Immature natural killer cell (primary cell): ENCODE data around the gene SLC45A1. TPM values are rescaled to one million over a fixed set of nuclear protein-coding genes. Genes with fewer than 3 reads are reported as not detected.
A peak's percentile ranks its signal among the peaks of the same experiment; 100 is the strongest.

Experiments used
- DNase-seq, 3 donors: peaks; one replicate each; pipeline ENCODE4 v3.0.0; 2022; ENCODE audit warnings: mixed read lengths in 1 of 3
- H3K27ac Mint-ChIP-seq, 6 donors: one replicate each; pipeline ENCODE4 v1.8.0; 2020; ENCODE audit warnings: mixed read lengths in 6 of 6, mild to moderate bottlenecking in 5 of 6, inconsistent platforms in 4 of 6, moderate library complexity in 3 of 6
- H3K27me3 Mint-ChIP-seq, 3 donors: one replicate each; pipeline ENCODE4 v1.8.0; 2020 to 2021; ENCODE audit warnings: low read depth in 3 of 3, mild to moderate bottlenecking in 3 of 3, mixed read lengths in 3 of 3, moderate library complexity in 3 of 3, inconsistent platforms in 1 of 3
- H3K36me3 Mint-ChIP-seq, 3 donors: one replicate each; pipeline ENCODE4 v1.8.0; 2020; ENCODE audit warnings: mixed read lengths in 3 of 3, inconsistent platforms in 2 of 3, mild to moderate bottlenecking in 2 of 3
- H3K4me1 Mint-ChIP-seq, 2 donors: one replicate each; pipeline ENCODE4 v1.8.0; 2020; ENCODE audit warnings: inconsistent platforms in 2 of 2, mild to moderate bottlenecking in 2 of 2, mixed read lengths in 2 of 2, moderate library complexity in 1 of 2
- H3K4me3 Mint-ChIP-seq, 5 donors: one replicate each; pipeline ENCODE4 v1.8.0; 2020; ENCODE audit warnings: mild to moderate bottlenecking in 5 of 5, mixed read lengths in 5 of 5, inconsistent platforms in 3 of 5, moderate library complexity in 3 of 5
- H3K9me3 Mint-ChIP-seq, 6 donors: one replicate each; pipeline ENCODE4 v1.8.0; 2020; ENCODE audit warnings: mild to moderate bottlenecking in 6 of 6, mixed read lengths in 6 of 6, inconsistent platforms in 4 of 6, moderate library complexity in 3 of 6
- polyA plus RNA-seq, 3 donors: library from polyadenylated mRNA; unstranded; fragments of 300-500 nt; fragmentation: Illumina TruSeq; gene quantifications; one replicate each; pipeline ENCODE4 v1.2.3, GENCODE V29; 2021

The SLC45A1 gene
- polyA plus RNA-seq, 3 donors from 2014 or later = 0.16 to 0.39 TPM; not detected in 1

- H3K4me3 Mint-ChIP-seq = no peak overlapping the region
- H3K9me3 Mint-ChIP-seq = no peaks in the 10 kb centered on the region
- H3K27me3 Mint-ChIP-seq = no peaks in the 10 kb centered on the region
- peaks cover 11 to 21% of the 10 kb centered on the region in 2 donors for H3K4me1 Mint-ChIP-seq
- H3K27ac Mint-ChIP-seq = peak overlapping the region in 1 of 6 donors; percentile 51
- DNase-seq = no peak
- H3K36me3 Mint-ChIP-seq = peaks cover 4 to 8% (median 5%) of the 10 kb centered on the region in 3 donors
These were observed 47.9 kb downstream of the SLC45A1 start for GRCh38 chr1:8365661-8366362.

GRCh38 chr1:8367571-8368194, 49.8 kb downstream of the SLC45A1 start:
- no peaks in the 10 kb centered on the region for H3K27me3 Mint-ChIP-seq
- H3K4me3 Mint-ChIP-seq = no peak overlapping the region
- H3K9me3 Mint-ChIP-seq = no peaks in the 10 kb centered on the region
- H3K36me3 Mint-ChIP-seq = peaks cover 0 to 8% (median 0%) of the 10 kb centered on the region in 3 donors
- H3K27ac Mint-ChIP-seq = no peak overlapping the region
- peaks cover 11 to 21% of the 10 kb centered on the region in 2 donors for H3K4me1 Mint-ChIP-seq
- DNase-seq = no peak

GRCh38 chr1:8368956-8369639, 51.2 kb downstream of the SLC45A1 start:
- Mint-ChIP-seq H3K27ac (peak overlapping the region in 2 of 6 donors; percentile 34 to 59), H3K36me3 (peaks cover 0 to 8% (median 0%) of the 10 kb centered on the region in 3 donors), H3K9me3 (no peaks in the 10 kb centered on the region), H3K4me1 (peaks cover 11 to 21% of the 10 kb centered on the region in 2 donors), H3K4me3 (no peak overlapping the region), H3K27me3 (no peaks in the 10 kb centered on the region)
- DNase-seq = no peak

GRCh38 chr1:8370046-8370881, 52.4 kb downstream of the SLC45A1 start:
- DNase-seq = no peak
- peaks cover 0 to 6% (median 0%) of the 10 kb centered on the region in 3 donors for H3K36me3 Mint-ChIP-seq
- H3K27me3 Mint-ChIP-seq = no peaks in the 10 kb centered on the region
- no peak overlapping the region for H3K4me3 Mint-ChIP-seq
- H3K9me3 Mint-ChIP-seq = no peaks in the 10 kb centered on the region
- H3K4me1 Mint-ChIP-seq = peaks cover 17 to 28% of the 10 kb centered on the region in 2 donors
- peak overlapping the region in 2 of 6 donors; percentile 40 to 69 for H3K27ac Mint-ChIP-seq

- H3K9me3 Mint-ChIP-seq = no peaks in the 10 kb centered on the region
- H3K27ac Mint-ChIP-seq = no peak overlapping the region
- H3K36me3 Mint-ChIP-seq = peaks cover 0 to 5% (median 0%) of the 10 kb centered on the region in 3 donors
- no peaks in the 10 kb centered on the region for H3K27me3 Mint-ChIP-seq
- H3K4me1 Mint-ChIP-seq = peaks cover 20 to 28% of the 10 kb centered on the region in 2 donors
- no peak for DNase-seq
- no peak overlapping the region for H3K4me3 Mint-ChIP-seq
These were observed 53.0 kb downstream of the SLC45A1 start for GRCh38 chr1:8370905-8371315.

- Mint-ChIP-seq H3K27ac (no peak overlapping the region), H3K27me3 (no peaks in the 10 kb centered on the region), H3K9me3 (no peaks in the 10 kb centered on the region), H3K4me1 (peaks cover 26 to 32% of the 10 kb centered on the region in 2 donors), H3K36me3 (peaks cover 0 to 5% (median 0%) of the 10 kb centered on the region in 3 donors), H3K4me3 (no peak overlapping the region)
- DNase-seq = no peak
These were observed 53.6 kb downstream of the SLC45A1 start for GRCh38 chr1:8371372-8371991.

GRCh38 chr1:8373125-8373524, 55.2 kb downstream of the SLC45A1 start:
- no peaks in the 10 kb centered on the region for H3K36me3 Mint-ChIP-seq
- H3K4me1 Mint-ChIP-seq = peaks cover 27 to 35% of the 10 kb centered on the region in 2 donors
- H3K4me3 Mint-ChIP-seq = no peak overlapping the region
- no peak overlapping the region for H3K27ac Mint-ChIP-seq
- no peak for DNase-seq
- no peaks in the 10 kb centered on the region for H3K9me3 Mint-ChIP-seq
- H3K27me3 Mint-ChIP-seq = no peaks in the 10 kb centered on the region

- Mint-ChIP-seq H3K9me3 (no peaks in the 10 kb centered on the region), H3K4me3 (no peak overlapping the region)
These were observed 55.8 kb downstream of the SLC45A1 start for GRCh38 chr1:8373581-8374241.

GRCh38 chr1:8374356-8374755, 56.4 kb downstream of the SLC45A1 start:
- Mint-ChIP-seq H3K27me3 (no peaks in the 10 kb centered on the region), H3K27ac (no peak overlapping the region), H3K36me3 (no peaks in the 10 kb centered on the region), H3K9me3 (no peaks in the 10 kb centered on the region), H3K4me1 (peaks cover 32 to 42% of the 10 kb centered on the region in 2 donors), H3K4me3 (no peak overlapping the region)
- DNase-seq = no peak

More at GRCh38 chr1:8373581-8374241, 55.8 kb downstream of the SLC45A1 start:
- no peak for DNase-seq
- H3K36me3 Mint-ChIP-seq = no peaks in the 10 kb centered on the region
- peak overlapping the region in 1 of 6 donors; percentile 34 for H3K27ac Mint-ChIP-seq
- H3K4me1 Mint-ChIP-seq = peaks cover 32 to 41% of the 10 kb centered on the region in 2 donors
- H3K27me3 Mint-ChIP-seq = no peaks in the 10 kb centered on the region

- Mint-ChIP-seq H3K36me3 (no peaks in the 10 kb centered on the region), H3K27ac (no peak overlapping the region), H3K4me3 (no peak overlapping the region), H3K4me1 (peaks cover 34 to 42% of the 10 kb centered on the region in 2 donors), H3K27me3 (no peaks in the 10 kb centered on the region), H3K9me3 (no peaks in the 10 kb centered on the region)
- DNase-seq = no peak
These were observed 56.9 kb downstream of the SLC45A1 start for GRCh38 chr1:8374812-8375211.

GRCh38 chr1:8376358-8376840, 58.5 kb downstream of the SLC45A1 start:
- no peaks in the 10 kb centered on the region for H3K9me3 Mint-ChIP-seq

GRCh38 chr1:8377271-8377981, 59.5 kb downstream of the SLC45A1 start:
- H3K4me3 Mint-ChIP-seq = no peak overlapping the region
- peak overlapping the region in 1 of 6 donors; percentile 6 for H3K27ac Mint-ChIP-seq
- H3K27me3 Mint-ChIP-seq = peaks cover 0 to 2% (median 0%) of the 10 kb centered on the region in 3 donors
- peaks cover 51 to 64% of the 10 kb centered on the region in 2 donors for H3K4me1 Mint-ChIP-seq
- DNase-seq = no peak
- H3K9me3 Mint-ChIP-seq = no peaks in the 10 kb centered on the region
- H3K36me3 Mint-ChIP-seq = peaks cover 0 to 4% (median 0%) of the 10 kb centered on the region in 3 donors

More at GRCh38 chr1:8376358-8376840, 58.5 kb downstream of the SLC45A1 start:
- H3K27ac Mint-ChIP-seq = peak overlapping the region in 2 of 6 donors; percentile 1 to 45
- H3K4me1 Mint-ChIP-seq = peaks cover 44 to 55% of the 10 kb centered on the region in 2 donors
- H3K36me3 Mint-ChIP-seq = peaks cover 0 to 4% (median 0%) of the 10 kb centered on the region in 3 donors
- peaks cover 0 to 2% (median 0%) of the 10 kb centered on the region in 3 donors for H3K27me3 Mint-ChIP-seq
- no peak for DNase-seq
- no peak overlapping the region for H3K4me3 Mint-ChIP-seq
